Measurements from ENCODE around the gene PAQR8. TPM values are rescaled to one million over a fixed set of nuclear protein-coding genes. Genes with fewer than 3 reads are reported as not detected.

PAQR8 gene
- total and polyA plus RNA-seq, 2 of the 4 experiments (the other 2 are of a cell fraction) = 1.4 to 1.6 TPM

GRCh38 chr6:52400313-52401041, 38.5 kb downstream of the PAQR8 start:
- H3K23ac ChIP-seq (ENCODE audit: low read depth, low read length) = no peak overlapping the region
- H3K9ac ChIP-seq (ENCODE audit: low read depth, low read length) = no peak overlapping the region
- ChIA-PET CTCF (interaction anchor here (0.5 to 1.7 kb wide), 8 partner anchors 11 to 137 kb away, joined by 3 to 9 read pairs (median 6); partner anchors contain the start of genes MCM3 and PAQR8), POLR2A (ENCODE audit: unreplicated experiment) (no interaction called here)
- no peak overlapping the region for H3K4me3 ChIP-seq (ENCODE audit: insufficient read depth, low read depth, low read length)
- H3K9me1 ChIP-seq (ENCODE audit: insufficient read depth, low read length) = no peaks in the 10 kb centered on the region
- no peak overlapping the region for H2AK9ac ChIP-seq (replicated peaks; ENCODE audit: low read depth, low read length, poor library complexity)
- H3K27me3 ChIP-seq (ENCODE audit: control insufficient read depth, insufficient read depth, low read length) = no peaks in the 10 kb centered on the region
- H3K14ac ChIP-seq (replicated peaks; ENCODE audit: low read depth, low read length) = no peak overlapping the region
- H2AK5ac ChIP-seq (ENCODE audit: low read depth, low read length) = no peak overlapping the region
- no peak for DNase-seq
- H3K36me3 ChIP-seq (ENCODE audit: control insufficient read depth, insufficient read depth, low read length) = peaks cover 8% of the 10 kb centered on the region; the same call in 1 of the 2 replicates
- H2BK120ac ChIP-seq (ENCODE audit: low read depth, low read length) = no peak overlapping the region
- no peak overlapping the region for H2BK5ac ChIP-seq (ENCODE audit: low read depth, low read length, poor library complexity, severe bottlenecking)
- ATAC-seq (ENCODE audit: low read depth) = no peak
- no peak overlapping the region for H4K91ac ChIP-seq (ENCODE audit: insufficient read depth, low read depth, low read length)
- H3K79me1 ChIP-seq (ENCODE audit: low read depth in 1 of 2, low read length in 2 of 2) = no peaks in the 10 kb centered on the region
- no peak overlapping the region for H4K8ac ChIP-seq (ENCODE audit: low read depth in 2 of 2, low read length in 2 of 2)
- no peaks in the 10 kb centered on the region for H3K9me3 ChIP-seq (ENCODE audit: control insufficient read depth, insufficient read depth, low read length)
- no peak overlapping the region for H3K27ac ChIP-seq (ENCODE audit: insufficient read depth, low read length)
- BruUV-seq (replicated peaks) = no TSS peak
- intact Hi-C loops (cut with micrococcal nuclease) (loop anchor here (10.0 kb wide), 2 partner anchors 414 to 1084 kb away; no protein-coding TSS in a partner anchor), in situ Hi-C loops (cut with MboI; ENCODE audit: low sequenced_read_pairs) (no loop called here), dilution Hi-C loops (cut with HindIII; ENCODE audit: low sequenced_read_pairs, unreplicated experiment) (loop anchor here (25.0 kb wide), 1 partner anchor 262 kb away; the partner anchor contains the start of gene TMEM14A)
- H3K4me2 ChIP-seq (ENCODE audit: low read depth, low read length) = no peak overlapping the region
- H3K18ac ChIP-seq (ENCODE audit: low read depth, low read length) = no peak overlapping the region
- TF ChIP-seq CTCF (conservative IDR thresholded peaks at IDR 0.05; ENCODE audit: low read depth, low read length) (no peak), ELK1 (IDR thresholded peaks at IDR 0.05; ENCODE audit: borderline replicate concordance, low read depth, low read length) (no peak), MAFK (IDR thresholded peaks at IDR 0.05; ENCODE audit: low read depth, low read length) (no peak), CEBPB (IDR thresholded peaks at IDR 0.05; ENCODE audit: low read depth, low read length) (no peak), RCOR1 (IDR thresholded peaks at IDR 0.05; ENCODE audit: insufficient replicate concordance, low read length) (no peak), FOS (IDR thresholded peaks at IDR 0.05; ENCODE audit: low read depth, low read length) (no peak), BHLHE40 (IDR thresholded peaks at IDR 0.05; ENCODE audit: low read depth, low read length) (no peak), MAZ (IDR thresholded peaks at IDR 0.05; ENCODE audit: borderline replicate concordance, low read depth, low read length) (no peak), POLR2A (IDR thresholded peaks at IDR 0.05; ENCODE audit: low read depth, low read length) (no peak), RFX5 (IDR thresholded peaks at IDR 0.05; ENCODE audit: low read depth, low read length) (no peak), MXI1 (IDR thresholded peaks at IDR 0.05; ENCODE audit: borderline replicate concordance, low read depth, low read length) (no peak), USF2 (IDR thresholded peaks at IDR 0.05; ENCODE audit: low read depth, low read length) (no peak), CHD1 (IDR thresholded peaks at IDR 0.05; ENCODE audit: low read depth, low read length) (no peak)
- peaks cover 2% of the 10 kb centered on the region; the same call in 1 of the 2 replicates for H3K4me1 ChIP-seq (ENCODE audit: control insufficient read depth, insufficient read depth, low read length)
- no peak overlapping the region for H4K5ac ChIP-seq (ENCODE audit: low read depth, low read length)
- no CpG with 5 or more reads among the region's 2 CpGs for WGBS, 2 experiments (ENCODE audit: extremely low coverage in 2 of 2, insufficient read length in 1 of 2)
- H3K56ac ChIP-seq (ENCODE audit: extremely low read depth, insufficient read depth, low read length) = no peak overlapping the region
- no peak overlapping the region for H3K4ac ChIP-seq (ENCODE audit: low read depth, low read length)
- H4K20me1 ChIP-seq (ENCODE audit: insufficient read depth, low read length) = no peaks in the 10 kb centered on the region
- H2BK15ac ChIP-seq (ENCODE audit: low read depth, low read length) = no peak overlapping the region
- H2BK20ac ChIP-seq (ENCODE audit: low read depth, low read length) = no peak overlapping the region
- no peak overlapping the region for H2AFZ ChIP-seq (replicated peaks; ENCODE audit: low read length, poor library complexity)
